NCI-H524 (cell line): ENCODE measurements around the gene CMPK1.
A peak's percentile ranks its signal among the peaks of the same experiment; 100 is the strongest.
"Not testable (repeated sequence)": the region's sequence is repeated elsewhere in the genome, so short reads cannot be mapped to it uniquely, and the experiment has no call there.

ENCODE experiments used
- DNase-seq, 2 experiments: peaks; one replicate each; lab custom pipeline; 2025; lab: John Stamatoyannopoulos, UW

The CMPK1 gene

DNA sequence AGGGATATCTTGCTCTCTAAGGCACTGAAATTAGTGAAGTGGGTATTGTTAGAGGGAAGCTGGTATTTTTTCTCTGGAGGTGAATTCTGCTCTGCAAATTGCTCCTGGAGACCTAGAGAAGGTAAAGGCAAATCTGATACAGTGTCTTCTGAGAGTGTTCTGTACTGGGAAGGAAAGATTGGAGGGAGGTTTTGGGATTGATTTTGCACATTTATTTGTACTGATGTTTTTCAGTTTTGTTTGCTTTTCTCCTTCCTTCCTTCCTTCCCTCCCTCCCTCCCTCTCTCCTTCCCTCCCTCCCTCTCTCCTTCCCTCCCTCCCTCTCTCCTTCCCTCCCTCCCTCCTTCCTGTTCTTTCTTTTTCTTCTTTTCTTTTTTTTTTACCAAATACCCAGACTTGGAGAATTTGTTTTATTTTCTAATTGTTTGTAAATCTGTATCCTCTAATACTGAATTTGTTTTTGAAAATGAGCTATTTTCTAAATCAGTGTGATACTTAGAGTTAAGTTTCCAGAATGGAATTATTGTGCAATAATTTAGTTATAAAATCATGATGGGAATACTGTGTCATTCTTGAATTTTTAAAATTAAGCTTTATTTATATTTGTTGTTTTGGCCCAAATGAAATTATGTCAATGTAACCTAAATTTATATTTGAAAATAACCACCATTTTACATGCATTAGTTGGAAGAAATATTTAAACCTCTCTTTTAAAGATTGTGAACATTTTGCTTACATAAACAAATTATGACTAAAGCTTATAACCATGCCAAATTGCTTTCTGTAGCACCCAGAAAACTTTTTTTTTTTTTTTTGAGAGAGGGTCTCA is 4.9 kb downstream of the CMPK1 start:
- no peak for DNase-seq

DNA sequence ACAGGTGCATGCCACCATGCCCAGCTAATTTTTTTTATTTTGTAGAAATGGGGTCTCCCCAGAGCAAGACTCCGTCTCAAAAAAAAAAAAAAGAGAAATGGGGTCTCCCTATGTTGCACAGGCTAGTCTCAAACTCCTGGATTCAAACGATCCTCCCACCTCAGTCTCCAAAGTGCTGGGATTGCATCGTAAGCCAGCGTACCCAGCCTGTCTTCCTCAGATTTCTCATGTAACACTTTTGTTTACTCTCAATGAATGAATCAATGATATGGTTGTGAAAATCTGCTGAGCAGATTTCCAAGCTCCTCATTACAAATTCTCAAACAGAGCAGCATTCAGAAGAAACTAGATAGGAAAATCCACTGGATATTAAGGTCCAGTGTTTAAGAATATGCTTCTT is 6.6 kb downstream of the CMPK1 start:
- DNase-seq: no peak

DNA sequence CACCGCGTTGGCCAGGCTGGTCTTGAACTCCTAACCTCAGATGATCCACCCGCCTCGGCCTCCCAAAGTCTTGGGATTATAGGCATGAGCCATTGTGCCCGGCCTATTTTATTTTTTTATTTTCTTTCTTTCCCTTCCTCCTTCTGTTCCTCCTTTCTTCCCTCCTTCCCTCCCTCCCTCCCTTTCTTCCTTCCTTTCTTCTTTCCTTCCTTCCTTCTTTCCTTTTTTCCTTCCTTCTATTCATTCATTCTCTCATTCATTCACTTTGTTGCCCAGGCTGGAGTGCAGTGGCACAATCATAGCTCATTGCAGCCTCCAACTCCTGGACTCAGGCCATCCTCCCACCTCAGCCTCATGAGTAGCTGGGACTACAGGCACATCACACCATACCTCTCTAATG is 13.4 kb downstream of the CMPK1 start:
- DNase-seq: not testable (repeated sequence)

DNA sequence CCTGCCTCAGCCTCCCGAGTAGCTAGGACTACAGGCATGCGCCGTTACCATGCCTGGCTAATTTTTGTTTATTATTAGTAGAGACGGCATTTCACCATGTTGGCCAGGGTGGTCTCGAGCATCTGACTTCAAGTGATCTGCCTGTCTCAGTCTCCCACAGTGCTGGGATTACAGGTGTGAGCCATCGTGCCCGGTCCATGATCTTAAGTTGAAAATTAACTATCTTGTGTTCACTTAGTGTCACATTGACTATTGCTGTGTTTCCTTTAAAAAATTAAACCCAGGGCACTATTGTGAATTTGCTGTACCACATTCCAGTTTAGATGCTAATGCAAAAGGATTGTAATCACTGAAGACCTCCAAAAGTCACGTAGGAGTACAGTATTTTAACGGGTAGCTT is 14.1 kb downstream of the CMPK1 start:
- DNase-seq: no peak

DNA sequence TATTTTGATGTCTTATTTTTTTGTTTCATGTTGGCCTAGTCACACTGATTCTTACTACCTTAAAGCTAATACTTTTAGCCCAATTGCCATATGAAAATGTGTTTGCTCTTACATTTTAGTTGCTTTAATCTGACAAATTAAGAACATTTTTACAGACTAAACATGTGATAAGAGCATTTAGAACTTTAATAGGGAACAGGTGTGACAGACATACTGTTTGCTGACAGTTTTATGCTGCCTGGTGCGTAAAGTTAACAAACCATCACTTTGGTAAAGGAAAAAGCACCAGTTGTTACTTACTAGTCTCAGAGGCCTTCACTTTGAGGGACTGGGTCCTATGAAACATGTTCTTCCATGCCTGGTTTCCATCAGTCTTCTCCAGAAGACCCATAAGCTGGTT is 14.7 kb downstream of the CMPK1 start:
- no peak for DNase-seq

DNA sequence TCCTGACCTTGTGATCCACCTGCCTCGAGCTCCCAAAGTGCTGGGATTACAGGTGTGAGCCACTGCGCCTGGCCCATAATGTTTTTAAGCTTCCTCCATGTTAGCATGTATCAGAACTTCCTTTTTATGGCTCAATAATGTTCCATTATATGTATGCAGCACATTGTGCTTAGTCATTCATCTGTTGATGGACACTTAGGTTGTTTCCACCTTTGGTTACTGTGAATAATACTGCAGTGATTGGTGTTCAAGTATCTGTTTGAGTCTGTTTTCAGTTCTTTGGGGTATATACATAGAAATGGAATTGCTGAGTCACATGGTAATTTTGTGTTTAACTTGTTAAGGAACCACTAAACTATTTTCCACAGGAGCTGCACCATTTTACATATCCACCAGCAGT is 17.7 kb downstream of the CMPK1 start:
- DNase-seq: no peak

DNA sequence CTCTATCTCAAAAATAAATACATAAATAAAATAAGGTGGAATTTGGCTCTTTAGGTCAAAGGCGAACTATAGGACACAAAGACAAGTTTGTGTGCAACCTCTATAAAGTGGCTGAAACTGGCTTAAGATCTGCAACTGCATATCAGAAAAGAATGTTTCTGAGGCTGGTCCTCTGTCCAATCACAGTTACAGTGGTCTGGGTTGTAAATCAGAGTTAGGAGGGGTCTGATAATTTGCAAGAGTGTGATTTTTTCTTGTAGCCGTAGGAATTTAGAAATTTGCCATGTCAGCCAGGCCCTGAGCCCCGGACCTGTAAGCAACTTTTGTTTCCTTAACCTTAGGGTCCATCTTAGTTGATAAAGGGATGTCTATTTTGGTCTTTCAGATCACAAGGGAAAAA is 27.8 kb downstream of the CMPK1 start:
- no peak for DNase-seq

DNA sequence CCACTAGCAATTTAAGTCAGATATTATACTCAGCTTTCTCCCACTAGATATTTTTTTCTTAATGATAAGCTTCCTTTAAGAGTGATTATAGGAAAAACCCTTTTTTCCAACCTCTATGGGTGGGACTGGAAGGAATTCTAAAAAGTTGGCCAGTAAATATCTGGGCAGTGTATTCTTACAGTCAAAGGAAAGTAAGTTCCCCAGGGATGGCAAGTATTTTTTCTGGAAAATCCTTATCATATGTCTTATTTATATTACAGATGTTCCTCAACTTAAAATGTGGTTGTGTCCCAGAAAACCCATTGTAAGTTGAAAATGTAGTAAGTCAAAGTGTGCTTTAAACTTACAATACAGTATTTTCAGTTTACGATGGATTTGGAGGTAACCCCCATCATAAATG is 29.2 kb downstream of the CMPK1 start:
- DNase-seq: no peak

DNA sequence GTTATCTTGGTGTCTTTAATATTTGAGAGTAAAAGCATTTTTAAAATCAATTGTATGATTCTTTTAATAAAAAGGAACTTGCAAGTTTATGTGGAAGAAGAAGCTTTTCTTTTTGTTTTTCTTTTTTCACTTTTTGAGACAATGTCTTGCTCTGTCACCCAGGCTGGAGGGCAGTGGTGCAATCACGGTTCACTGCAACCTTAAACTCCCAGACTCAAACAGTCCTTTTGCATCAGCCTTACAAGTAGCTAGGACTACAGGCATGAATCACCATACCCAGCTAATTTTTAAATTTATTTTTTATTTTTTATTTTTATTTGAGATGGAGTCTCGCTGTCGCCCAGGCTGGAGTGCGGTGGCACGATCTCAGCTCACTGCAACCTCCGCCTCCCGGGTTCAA is 34.1 kb downstream of the CMPK1 start:
- no peak for DNase-seq

DNA sequence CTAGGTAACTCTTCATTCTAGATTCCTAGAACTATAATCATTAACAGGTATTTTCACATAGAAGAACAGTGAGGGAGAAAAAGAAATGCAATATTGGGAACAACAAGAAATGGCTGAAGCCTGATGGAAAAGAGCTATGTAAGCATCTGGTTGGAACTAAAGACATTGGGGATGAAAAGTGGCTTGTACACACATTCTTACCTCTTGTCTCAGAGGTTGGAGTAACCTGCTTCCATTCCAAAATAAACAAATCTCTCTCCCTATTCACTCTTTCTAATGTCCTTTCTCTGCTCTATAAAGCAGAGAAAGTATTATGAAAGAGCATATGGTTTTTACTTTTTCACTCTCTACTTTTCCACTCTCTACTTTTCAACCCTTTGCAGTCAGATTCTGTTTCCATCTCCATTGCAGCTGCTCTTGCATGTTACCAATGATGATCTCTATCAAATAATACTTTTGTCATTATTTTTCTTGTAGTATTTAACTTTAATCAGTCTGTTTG is 37.5 kb downstream of the CMPK1 start:
- DNase-seq: no peak

DNA sequence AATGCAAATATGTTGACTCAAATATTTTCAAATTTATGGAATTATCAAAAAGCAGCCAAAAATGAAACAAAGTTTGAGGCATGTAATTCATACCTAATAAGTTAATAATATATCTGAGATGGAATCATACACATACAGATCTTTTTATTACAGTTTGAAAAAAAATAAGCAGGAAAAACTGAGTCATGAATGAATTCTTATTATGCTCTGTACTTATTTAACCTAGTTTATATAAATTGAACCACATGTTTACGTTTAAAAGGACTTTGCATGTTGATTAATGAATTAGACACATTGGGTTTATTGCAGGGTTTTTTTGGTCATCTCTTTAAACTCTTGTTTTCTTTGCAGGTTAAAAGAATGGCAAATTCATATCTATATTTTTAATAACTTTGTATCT is 40.9 kb downstream of the CMPK1 start:
- DNase-seq: no peak

DNA sequence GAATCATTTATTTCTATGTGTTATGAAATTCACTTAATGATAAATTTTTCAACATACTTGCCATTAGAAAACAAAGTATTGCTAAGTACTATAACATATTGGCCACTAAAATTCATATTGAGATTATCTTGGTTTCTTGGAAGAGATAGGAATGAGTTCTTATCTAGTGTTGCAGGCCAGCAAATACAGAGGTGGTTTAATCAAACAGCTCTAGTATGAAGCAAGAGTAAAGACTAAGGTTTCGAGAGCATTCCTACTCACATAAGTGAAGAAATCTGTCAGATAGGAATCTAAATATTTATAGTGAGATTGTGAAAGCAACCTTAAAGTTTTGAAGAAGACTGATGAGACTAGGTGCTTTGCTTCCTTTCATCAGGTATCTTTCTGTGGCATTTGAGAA is 44.6 kb downstream of the CMPK1 start:
- no peak for DNase-seq

DNA sequence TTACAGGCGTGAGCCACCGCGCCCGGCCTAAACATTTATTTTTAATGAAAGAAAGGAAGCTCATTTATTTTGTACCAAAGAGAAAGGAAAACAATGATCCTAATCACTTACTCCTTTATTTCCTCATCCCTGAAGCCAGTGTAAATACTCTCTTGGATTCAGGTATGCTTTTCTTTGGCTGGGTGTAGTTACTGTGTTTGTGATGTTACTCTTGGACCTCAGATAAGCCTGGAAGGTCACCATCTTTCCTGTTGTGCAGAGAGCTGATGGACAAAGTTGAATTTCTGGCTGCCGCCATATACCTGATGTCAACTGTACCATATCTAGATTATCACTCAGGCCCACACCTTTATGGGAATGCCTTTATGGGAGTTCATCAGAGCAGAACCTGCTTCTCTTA is 47.1 kb downstream of the CMPK1 start:
- DNase-seq: no peak

DNA sequence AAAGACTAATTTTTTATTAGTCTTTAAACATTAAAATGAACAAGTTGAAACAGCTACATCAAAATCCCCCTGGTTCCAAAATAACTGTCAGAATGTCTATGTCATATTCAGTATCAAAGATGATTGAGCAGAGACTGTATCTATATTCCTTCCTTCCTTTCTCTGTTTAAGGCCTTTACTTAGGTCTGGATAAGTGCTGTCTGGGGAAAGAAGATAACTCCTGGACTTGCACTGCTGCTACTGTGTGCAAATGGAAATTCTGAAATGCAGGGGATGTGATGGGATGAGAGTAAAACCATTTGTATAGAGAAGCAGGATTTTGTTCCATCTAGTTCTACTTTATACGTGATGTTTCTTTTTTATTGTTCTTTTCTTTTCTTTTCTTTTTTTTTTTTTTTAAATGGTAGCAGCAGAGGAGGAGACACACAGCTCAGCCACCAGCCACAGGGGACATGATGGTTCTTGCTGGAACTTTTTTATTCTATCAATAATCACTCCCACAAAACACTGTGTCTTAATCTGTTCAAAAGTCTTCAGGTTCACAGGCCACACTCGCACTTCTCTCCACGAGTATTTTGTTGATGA is 48.9 kb downstream of the CMPK1 start:
- no peak for DNase-seq

DNA sequence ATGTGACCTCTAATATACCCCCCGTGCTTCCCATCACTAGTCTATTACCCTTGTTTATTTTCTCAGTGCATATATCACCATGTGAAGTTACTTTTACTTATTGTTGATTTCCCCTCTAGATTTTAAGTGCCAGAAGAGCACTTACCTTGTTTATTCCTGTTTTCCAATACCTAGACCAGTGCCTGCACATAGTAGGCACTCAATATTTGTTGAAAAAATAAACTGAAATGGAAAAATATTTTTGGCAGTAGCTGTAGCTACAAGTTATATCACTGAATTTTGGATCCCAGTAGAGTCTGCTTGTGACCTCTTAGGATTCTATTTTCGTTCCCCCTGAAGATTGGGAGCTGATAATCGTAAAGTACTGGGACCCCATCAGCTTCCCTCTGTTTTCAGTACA is 50.5 kb downstream of the CMPK1 start:
- no peak for DNase-seq

DNA sequence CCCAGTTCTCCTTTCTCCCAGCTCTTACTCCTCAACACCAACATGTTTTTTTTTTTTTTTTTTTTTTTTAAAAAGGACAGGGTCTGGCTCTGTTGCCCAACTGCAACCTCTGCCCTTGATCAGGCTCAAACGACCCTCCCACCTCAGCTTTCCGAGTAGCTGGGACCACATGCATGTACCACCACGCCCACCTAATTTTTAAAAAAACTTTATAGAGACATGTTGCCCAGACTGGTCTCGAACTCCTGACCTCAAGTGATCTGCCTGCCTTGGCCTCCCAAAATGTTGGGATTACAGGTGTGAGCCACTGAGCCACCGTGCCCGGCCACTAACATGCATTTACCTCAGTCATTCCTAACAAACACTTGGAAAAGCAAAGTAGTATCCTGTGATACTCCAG is 51.4 kb downstream of the CMPK1 start:
- no peak for DNase-seq

DNA sequence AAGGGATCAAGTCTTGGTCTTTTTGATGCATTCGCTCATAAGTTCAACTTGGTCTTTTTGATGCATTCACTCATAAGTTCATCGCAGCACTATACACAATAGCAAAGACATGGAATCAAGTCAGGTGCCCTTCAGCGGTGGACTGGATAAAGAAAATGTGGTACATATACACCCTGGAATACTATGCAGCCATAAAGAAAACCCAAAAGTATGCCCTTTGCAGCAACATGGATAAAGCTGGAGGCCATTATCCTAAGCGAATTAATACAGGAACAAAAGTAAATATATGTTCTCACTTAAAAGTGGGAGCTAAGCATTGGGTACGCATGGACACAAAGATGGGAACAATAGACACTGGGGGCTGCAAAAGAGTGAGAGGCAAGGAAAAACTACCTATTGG is 52.7 kb downstream of the CMPK1 start:
- DNase-seq: no peak

DNA sequence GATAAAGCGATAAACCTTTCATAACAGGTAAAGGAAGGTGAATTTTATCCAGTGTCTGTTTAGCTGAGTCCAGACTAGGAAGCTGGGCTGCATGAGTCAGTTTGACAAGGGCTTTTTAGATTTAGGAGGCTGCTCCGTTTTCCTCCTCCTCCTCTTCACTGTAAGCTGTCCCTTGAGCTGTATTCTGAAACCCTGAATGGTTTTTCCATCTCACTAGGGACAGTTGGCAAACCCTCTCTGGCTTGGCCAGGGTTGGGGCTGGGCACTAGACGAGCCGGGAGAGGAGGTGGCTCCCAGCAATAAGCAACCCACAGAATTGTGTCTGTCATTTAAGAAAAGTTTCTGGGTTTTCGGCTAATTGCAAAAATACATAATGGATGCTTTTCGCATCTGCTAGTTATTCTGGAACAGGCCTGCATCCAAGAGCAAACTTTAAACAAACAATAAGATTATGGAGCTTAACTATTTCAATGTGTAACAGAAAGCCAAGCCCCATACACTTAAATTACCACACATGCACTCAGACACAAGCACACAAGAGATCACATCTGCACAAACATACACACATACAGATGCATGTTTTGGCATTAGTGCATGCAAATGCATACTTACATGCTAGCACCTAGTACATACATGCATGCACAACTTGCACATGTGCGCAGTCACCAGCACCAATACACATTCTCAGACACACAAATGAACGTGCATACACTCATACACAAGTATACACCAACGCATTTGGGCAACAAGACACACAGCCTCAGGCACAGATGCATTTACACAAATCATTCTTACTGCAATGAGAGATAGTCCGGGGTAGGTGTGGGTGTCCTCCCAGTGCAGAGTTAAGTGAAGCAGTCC is 54.7 kb downstream of the CMPK1 start:
- no peak for DNase-seq

DNA sequence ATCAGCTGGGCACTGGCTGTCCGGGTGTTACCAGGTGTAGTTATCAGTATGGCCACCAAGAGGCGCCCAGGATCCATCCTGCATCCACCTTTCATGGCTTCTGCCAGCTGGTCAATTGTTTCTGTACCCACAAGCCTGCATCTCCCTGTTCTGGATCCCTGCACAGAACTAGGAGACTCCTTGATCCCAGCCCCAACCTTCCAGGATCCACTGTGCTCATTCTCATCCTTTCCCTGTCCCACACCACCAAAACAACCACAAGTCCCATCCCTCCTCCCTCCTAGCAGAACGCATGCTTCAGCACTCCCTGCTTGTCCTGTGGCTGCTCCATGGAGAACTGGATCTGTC is 55.3 kb downstream of the CMPK1 start:
- peak; percentile 44 to 73 for DNase-seq

DNA sequence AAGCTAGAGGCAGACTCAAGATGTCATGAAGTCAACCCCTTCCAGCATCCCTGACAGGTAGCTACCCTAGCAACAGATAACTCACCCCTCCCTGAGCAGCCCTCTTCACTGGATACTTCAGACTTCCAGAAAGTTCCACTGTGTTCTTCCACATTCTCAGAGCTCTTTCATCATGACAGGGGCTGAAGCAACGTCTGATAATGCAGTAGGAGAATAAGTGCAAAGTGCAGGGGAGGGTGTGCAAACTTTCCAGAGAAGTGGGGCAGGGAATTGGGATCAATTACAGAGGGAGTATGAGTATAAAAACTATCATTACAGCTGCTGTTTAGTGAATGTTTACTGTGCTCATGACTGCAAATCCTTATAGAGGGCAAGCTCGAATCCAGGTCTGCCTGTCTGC is 56.1 kb downstream of the CMPK1 start:
- DNase-seq: no peak

DNA sequence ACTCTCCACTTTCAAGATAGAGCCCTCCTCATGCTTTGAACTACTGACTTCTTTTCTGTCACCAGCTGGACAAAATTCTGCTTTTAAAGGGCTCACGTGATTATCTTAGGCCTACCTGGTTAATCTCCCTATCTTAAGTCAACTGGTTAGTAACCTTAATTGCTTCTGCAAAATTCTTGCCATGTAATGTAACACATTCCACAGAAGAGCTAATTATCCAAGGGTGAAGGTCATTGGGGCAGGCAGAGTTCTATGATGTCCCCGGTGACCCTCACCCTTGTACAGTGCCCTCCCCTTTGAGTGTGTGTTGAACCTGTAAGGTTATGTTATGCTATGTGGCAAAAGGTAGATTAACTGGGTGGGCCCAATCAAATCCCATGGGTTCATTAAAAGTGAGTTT is 57.3 kb downstream of the CMPK1 start:
- DNase-seq: no peak

DNA sequence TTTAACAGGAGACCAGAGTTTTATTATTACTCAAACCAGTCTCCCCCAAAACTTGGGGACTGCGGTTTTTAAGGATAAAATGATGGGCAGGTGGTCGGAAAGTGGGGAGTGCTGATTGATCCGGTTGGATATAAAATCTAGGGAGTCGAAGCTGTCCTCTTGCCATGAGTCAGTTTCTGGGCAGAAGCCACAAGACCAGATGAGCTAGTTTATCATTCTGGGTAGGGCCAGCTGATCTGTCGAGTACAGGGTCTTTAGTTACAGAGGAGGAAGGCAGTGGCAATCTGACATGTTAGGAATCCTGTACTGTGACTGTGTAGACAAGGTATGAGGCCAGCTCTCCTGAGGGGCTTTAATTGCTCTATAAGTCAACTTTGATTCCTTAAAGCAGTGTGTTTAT is 59.6 kb downstream of the CMPK1 start:
- no peak for DNase-seq

DNA sequence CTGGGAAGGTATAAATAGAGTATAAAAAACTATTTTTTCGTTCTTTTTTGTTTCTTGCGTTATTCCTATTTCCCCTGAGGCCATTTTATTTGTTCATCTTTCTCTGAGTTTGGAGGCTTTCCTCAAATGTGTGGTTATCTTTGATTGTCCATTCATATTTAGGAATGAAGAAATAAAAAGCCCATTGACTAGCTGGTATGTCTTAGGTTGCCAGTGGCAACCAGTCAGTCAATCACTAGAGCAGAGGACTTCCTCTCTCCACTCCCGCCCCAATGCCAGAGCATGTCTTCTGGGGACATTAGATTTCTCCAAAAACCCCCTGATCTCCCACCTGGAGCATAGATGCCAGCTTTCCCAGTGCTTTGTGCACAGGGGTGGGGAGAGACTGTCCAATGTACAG is 61.8 kb downstream of the CMPK1 start:
- DNase-seq: no peak
